ENCODE results near the gene SLC25A34. TPM values are rescaled to one million over a fixed set of nuclear protein-coding genes. Genes with fewer than 3 reads are reported as not detected.
"Not testable (repeated sequence)": the region's sequence is repeated elsewhere in the genome, so short reads cannot be mapped to it uniquely, and the experiment has no call there.

The SLC25A34 gene
- total and polyA plus RNA-seq, 11 donors, result 1.6 to 71.2 (median 17.8) TPM

DNA sequence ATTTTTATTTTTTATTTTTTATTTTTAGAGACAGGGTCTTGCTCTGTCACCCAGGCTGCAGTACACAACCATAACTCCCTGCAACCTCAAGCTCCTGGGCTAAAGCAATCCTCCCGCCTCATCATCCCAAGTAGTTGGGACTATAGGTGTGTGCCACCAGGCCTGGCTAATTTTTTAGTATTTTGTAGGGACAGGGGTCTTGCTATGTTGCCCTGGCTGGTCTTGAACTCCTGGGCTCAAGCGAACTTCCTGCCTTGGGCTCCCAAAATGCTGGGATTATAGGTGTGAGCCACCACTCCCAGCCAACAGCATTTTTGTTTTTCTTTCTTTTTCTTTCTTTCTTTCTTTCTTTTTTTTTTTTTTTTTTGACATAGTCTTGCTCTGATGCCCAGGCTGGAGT lies 37.9 kb upstream of the SLC25A34 start:
- Histone ChIP-seq H3K27ac (peak overlapping the region in 1 of 12 donors; percentile 93), H3K4me1 (peaks cover 6 to 65% (median 45%) of the 10 kb centered on the region in 12 donors), H3K4me3 (no peak overlapping the region), H3K27me3 (no peaks in the 10 kb centered on the region), H3K36me3 (peaks cover 0 to 25% (median 14%) of the 10 kb centered on the region in 9 donors), H3K9me3 (no peaks in the 10 kb centered on the region)
- intact Hi-C loops (cut with DNase I), result no loop called here
- TF ChIP-seq, protein P1, sequence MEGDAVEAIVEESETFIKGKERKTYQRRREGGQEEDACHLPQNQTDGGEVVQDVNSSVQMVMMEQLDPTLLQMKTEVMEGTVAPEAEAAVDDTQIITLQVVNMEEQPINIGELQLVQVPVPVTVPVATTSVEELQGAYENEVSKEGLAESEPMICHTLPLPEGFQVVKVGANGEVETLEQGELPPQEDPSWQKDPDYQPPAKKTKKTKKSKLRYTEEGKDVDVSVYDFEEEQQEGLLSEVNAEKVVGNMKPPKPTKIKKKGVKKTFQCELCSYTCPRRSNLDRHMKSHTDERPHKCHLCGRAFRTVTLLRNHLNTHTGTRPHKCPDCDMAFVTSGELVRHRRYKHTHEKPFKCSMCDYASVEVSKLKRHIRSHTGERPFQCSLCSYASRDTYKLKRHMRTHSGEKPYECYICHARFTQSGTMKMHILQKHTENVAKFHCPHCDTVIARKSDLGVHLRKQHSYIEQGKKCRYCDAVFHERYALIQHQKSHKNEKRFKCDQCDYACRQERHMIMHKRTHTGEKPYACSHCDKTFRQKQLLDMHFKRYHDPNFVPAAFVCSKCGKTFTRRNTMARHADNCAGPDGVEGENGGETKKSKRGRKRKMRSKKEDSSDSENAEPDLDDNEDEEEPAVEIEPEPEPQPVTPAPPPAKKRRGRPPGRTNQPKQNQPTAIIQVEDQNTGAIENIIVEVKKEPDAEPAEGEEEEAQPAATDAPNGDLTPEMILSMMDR (IDR thresholded peaks at IDR 0.05), result no peak
- no peak for TF ChIP-seq POLR2A (IDR thresholded peaks at IDR 0.05)
- DNase-seq (no peak), ATAC-seq (no peak)
- 96 to 99% (median 97%) methylated on average over 2 of the region's 2 CpGs for WGBS, 4 donors

GRCh38 chr1:15699321-15699720 lies 36.7 kb upstream of the SLC25A34 start:
- H3K9me3 ChIP-seq; intact Hi-C loops (cut with DNase I); DNase-seq; H3K27me3 ChIP-seq; H3K4me3 ChIP-seq; H3K27ac ChIP-seq; ATAC-seq: not testable (repeated sequence)
- WGBS, 4 donors, result 91 to 96% (median 93%) methylated on average over 4 of the region's 4 CpGs
- H3K4me1 ChIP-seq, result peaks cover 9 to 72% (median 53%) of the 10 kb centered on the region in 12 donors
- H3K36me3 ChIP-seq, result peaks cover 0 to 25% (median 14%) of the 10 kb centered on the region in 9 donors

DNA sequence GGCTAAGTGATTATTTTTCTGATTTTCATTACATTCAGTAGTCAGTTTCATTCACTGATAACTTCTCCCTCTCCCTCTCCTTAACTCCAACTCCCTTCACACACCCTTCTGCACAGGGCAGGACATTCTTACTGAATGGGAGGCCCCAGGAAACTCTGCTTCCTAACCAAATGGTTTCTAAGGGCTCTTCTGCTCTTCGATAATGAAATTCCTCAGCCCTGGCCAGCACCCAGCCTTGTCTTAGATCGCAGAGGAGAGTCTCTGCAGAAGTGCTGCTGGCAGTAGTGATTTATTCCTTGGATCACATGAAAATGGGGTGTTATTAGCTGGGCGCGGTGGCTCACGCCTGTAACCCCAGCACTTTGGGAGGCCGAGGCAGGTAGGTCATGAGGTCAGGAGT lies 35.5 kb upstream of the SLC25A34 start:
- intact Hi-C loops (cut with DNase I), result loop anchor here in 1 of 10 donors (5.0 kb wide), 1 partner anchor 37 kb away; the partner anchor contains the start of gene SLC25A34
- ATAC-seq, result no peak
- Histone ChIP-seq H3K27ac (peak overlapping the region in 7 of 12 donors; percentile 5 to 48 (median 15)), H3K4me3 (no peak overlapping the region), H3K4me1 (peaks cover 9 to 84% (median 61%) of the 10 kb centered on the region in 12 donors), H3K27me3 (no peaks in the 10 kb centered on the region), H3K36me3 (peaks cover 0 to 24% (median 15%) of the 10 kb centered on the region in 9 donors), H3K9me3 (no peaks in the 10 kb centered on the region)
- TF ChIP-seq, protein P1 (IDR thresholded peaks at IDR 0.05), result no peak
- no peak for TF ChIP-seq POLR2A (IDR thresholded peaks at IDR 0.05)
- whole genome bisulfite sequencing, 4 donors, result 48 to 64% (median 51%) methylated on average over 6 of the region's 6 CpGs
- DNase-seq, result no peak

DNA sequence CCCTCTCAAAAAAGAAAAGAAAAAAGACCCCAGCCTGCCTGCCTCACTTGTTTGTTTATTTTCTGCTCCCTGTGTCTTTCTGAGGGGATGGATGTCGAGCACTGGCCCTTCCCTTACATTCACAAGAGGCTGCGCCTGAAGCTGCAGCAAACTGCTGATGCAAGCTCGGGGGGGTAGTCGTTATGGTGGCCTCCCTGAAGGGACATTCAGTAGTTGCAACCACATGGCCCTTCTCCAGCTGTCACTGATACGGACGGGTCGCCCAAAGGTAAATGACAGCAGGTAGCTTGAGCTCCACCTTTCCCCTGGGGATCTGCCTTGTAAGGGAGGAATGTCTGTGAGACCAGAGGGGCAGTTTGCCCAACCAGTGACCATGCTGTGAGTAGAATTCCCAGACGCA lies 34.3 kb upstream of the SLC25A34 start:
- H3K27ac ChIP-seq, result peak overlapping the region in 5 of 12 donors; percentile 6 to 96 (median 89)
- TF ChIP-seq, protein P1 (IDR thresholded peaks at IDR 0.05), result no peak
- TF ChIP-seq POLR2A (IDR thresholded peaks at IDR 0.05), result no peak
- ATAC-seq, result no peak

More for the DNA sequence above, 34.3 kb upstream of the SLC25A34 start:
- Histone ChIP-seq H3K27me3 (no peaks in the 10 kb centered on the region), H3K9me3 (no peaks in the 10 kb centered on the region), H3K4me1 (peaks cover 9 to 84% (median 59%) of the 10 kb centered on the region in 12 donors), H3K4me3 (no peak overlapping the region), H3K36me3 (peaks cover 0 to 33% (median 7%) of the 10 kb centered on the region in 9 donors)
- no peak for DNase-seq
- WGBS, 4 donors, result 72 to 89% (median 85%) methylated on average over 8 of the region's 8 CpGs
- intact Hi-C loops (cut with DNase I), result loop anchor here in 1 of 10 donors (5.0 kb wide), 1 partner anchor 36 kb away; the partner anchor contains the start of gene SLC25A34

Measured in heart left ventricle (tissue), 16 donors.